ENCODE measurements around the gene INTS14.

DNA sequence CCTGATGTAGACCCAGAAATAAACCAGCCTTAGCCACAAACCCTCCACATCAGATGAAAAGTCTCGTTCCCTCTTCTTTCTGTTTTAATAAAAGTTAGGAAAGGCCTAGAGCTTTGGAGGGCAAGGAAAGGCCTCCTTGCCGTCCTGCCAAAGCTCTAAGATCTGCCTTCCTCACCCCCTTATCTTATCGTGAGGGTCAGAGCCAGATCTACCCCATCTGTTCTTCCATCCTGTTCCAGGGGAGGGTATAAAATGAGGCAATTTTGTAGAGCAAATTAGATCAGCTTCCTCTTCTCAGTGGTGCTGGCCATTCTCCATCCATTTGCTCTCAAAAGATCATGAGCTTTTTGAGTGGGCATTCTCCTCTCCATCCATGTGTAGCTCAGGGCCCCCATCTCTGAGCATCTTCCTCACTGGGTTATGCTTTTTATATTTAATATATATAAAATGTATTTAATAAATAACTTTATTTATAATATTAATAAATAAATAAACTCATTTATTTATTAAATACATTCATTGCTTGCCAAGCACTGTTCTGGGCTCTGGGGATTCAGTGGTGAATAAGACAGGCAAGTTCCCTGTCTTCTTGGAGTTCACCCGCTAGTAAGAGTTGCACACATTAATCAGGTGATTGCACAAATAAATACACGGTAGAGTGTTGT lies 8.8 kb upstream of the INTS14 start:
- TF ChIP-seq, protein P1, sequence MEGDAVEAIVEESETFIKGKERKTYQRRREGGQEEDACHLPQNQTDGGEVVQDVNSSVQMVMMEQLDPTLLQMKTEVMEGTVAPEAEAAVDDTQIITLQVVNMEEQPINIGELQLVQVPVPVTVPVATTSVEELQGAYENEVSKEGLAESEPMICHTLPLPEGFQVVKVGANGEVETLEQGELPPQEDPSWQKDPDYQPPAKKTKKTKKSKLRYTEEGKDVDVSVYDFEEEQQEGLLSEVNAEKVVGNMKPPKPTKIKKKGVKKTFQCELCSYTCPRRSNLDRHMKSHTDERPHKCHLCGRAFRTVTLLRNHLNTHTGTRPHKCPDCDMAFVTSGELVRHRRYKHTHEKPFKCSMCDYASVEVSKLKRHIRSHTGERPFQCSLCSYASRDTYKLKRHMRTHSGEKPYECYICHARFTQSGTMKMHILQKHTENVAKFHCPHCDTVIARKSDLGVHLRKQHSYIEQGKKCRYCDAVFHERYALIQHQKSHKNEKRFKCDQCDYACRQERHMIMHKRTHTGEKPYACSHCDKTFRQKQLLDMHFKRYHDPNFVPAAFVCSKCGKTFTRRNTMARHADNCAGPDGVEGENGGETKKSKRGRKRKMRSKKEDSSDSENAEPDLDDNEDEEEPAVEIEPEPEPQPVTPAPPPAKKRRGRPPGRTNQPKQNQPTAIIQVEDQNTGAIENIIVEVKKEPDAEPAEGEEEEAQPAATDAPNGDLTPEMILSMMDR (IDR thresholded peaks at IDR 0.05), result no peak
- TF ChIP-seq POLR2A (IDR thresholded peaks at IDR 0.05), result no peak
